M059J (cell line): ENCODE results near the gene SUGCT. TPM values are rescaled to one million over a fixed set of nuclear protein-coding genes. Genes with fewer than 3 reads are reported as not detected.

Source experiments
- DNase-seq: peaks from one replicate; pipeline ENCODE4 v3.0.0-alpha.2; 2012; ENCODE audit warnings: low read depth
- total RNA-seq: library from RNA; depleted of rRNA; stranded (reverse); fragments of >200 nt; shearing (Covaris generic); gene quantifications from 2 replicates; pipeline ENCODE4 v1.2.3, GENCODE V29; 2014; rRNA removed

The SUGCT gene
- total RNA-seq, 1 experiment from 2014 or later = 5.6 TPM

DNA sequence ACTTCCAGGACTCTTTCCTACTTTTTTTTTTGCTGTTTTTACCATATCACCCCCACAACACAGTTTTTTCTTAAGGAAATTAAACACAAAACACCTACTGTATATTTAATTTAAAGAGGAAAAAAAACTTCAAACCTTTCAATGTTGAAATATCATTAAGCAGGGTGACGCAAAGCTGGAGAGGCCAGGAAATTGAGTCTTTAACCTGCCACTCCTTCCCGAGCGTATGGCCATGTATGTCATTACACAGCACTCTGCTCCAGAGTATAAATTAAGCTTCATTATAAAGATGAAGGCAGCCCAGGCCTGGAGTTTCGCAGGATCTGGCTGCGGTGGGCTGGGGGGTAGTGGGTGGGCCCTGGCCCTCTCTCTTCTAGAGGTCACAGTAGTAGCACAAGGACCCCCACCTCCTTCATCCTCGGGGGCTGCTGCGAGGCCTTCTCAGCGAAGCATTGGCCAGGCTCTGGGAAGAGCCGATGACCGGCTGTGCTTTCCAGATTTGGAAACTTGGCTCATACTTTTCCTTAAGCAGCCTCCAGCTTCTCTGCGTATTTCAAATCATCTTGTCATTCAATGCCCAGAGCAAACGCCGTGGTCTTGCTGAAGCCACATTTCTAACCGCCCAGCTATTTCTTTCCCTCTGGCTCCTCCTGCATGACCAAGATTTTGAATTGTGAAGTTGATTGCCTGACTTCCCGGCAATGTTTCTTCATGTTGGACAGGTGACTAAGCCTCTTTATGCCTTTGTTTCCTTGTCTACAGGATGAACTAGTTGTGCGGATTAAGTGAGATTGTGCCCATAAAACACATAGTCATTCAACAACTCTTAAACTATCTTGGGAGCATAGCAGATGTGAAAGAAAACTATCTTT lies 765.1 kb downstream of the SUGCT start:
- DNase-seq = peak; percentile 84

DNA sequence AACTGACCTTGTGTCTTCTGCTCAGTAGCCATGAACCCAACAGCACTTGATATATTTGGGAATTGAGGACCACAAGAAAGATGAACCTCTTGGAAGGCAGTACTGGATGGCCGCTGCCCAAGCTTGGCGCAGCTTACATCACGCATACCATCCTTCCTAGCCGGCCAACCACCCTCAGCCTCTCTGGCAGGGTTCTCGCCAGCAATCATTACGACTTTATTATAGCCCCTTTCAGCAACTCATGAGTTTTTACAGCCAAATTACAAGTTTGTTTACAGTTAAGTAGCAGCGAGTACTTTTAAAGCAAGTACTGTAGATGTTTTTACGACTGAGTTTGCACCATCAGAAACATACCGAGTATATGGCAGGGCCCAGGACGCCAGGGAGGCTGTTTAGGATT lies 769.1 kb downstream of the SUGCT start:
- DNase-seq = no peak

DNA sequence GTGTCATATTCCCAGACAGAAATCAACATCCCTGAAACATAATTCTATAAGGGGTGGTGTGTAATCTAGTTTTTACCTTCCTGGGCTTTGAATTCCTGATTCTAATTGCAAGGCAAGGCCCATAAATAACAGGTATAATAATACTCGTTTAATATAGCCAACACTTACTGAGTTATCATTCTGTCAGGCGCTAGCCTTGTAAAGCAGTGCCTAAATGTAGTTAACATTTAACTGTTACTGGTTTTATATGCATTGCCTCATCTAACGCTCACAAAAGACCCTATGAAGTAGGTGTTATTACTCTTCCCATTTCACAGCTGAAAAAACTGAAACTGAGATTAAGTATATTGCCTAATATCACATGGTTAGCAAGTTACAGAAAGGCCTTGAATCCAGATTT lies 772.5 kb downstream of the SUGCT start:
- no peak for DNase-seq

DNA sequence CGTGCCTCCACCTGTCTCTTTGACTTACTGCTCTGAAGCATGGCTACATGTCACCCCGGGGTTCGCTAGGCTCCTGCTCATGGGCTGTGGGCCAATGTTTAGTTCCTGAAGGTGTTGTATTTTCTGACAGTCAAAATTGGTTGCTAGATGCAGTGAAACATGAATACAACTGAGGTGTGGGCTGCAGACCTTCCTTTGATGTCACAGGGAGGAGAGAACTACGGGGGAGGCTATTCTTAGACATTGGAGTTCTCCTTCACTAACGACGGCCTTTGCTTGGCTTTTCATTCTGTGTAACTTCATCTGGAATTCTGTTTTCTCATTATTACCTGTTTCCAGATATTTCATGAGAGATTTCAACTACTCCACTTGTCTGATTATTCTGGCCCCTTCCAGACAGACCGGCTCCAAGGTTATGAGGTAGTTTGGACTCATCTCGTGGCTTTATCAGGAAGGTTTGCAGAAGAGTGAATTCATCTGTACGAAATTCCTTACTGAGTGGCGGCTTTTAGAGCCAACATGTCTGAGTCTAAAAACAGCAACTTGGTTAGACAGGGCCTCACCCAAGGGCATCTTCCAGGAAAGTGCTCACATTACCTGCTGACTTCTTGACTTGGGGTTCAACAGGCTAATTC lies 774.7 kb downstream of the SUGCT start:
- no peak for DNase-seq

Other genes starting within 250 kb of the SUGCT start
- gene CDK13, start 184.7 kb upstream of the SUGCT start, total RNA-seq = 45.3 and 46.9 TPM in 2 replicates
- gene MPLKIP, start 383 bp upstream of the SUGCT start, total RNA-seq = 79.2 and 86.1 TPM in 2 replicates